Measurements from ENCODE around the gene RIPOR3.

RIPOR3 gene

GRCh38 chr20:50728981-50729874 is 37.9 kb upstream of the RIPOR3 start:
- peaks cover 43% of the 10 kb centered on the region for H3K4me1 ChIP-seq (ENCODE audit: control insufficient read depth, insufficient read depth, low read length)
- no peak overlapping the region for H3K4me3 ChIP-seq (ENCODE audit: low read length)
- no peaks in the 10 kb centered on the region for H3K36me3 ChIP-seq (ENCODE audit: control insufficient read depth, insufficient read depth, low read length)
- H3K9me3 ChIP-seq (ENCODE audit: control insufficient read depth, low read length) = no peaks in the 10 kb centered on the region
- H3K27me3 ChIP-seq (ENCODE audit: control insufficient read depth, insufficient read depth, low read length) = no peaks in the 10 kb centered on the region
- H3K9ac ChIP-seq (ENCODE audit: low read length) = peak overlapping the region; percentile 27

GRCh38 chr20:50728486-50728980 is 37.2 kb upstream of the RIPOR3 start:
- no peaks in the 10 kb centered on the region for H3K9me3 ChIP-seq (ENCODE audit: control insufficient read depth, low read length)
- no peak overlapping the region for H3K4me3 ChIP-seq (ENCODE audit: low read length)
- H3K36me3 ChIP-seq (ENCODE audit: control insufficient read depth, insufficient read depth, low read length) = no peaks in the 10 kb centered on the region
- peaks cover 43% of the 10 kb centered on the region for H3K4me1 ChIP-seq (ENCODE audit: control insufficient read depth, insufficient read depth, low read length)
- H3K27me3 ChIP-seq (ENCODE audit: control insufficient read depth, insufficient read depth, low read length) = no peaks in the 10 kb centered on the region
- H3K9ac ChIP-seq (ENCODE audit: low read length) = no peak overlapping the region

GRCh38 chr20:50727792-50728485 is 36.6 kb upstream of the RIPOR3 start:
- peaks cover 43% of the 10 kb centered on the region for H3K4me1 ChIP-seq (ENCODE audit: control insufficient read depth, insufficient read depth, low read length)
- no peak overlapping the region for H3K9ac ChIP-seq (ENCODE audit: low read length)
- no peaks in the 10 kb centered on the region for H3K27me3 ChIP-seq (ENCODE audit: control insufficient read depth, insufficient read depth, low read length)
- H3K9me3 ChIP-seq (ENCODE audit: control insufficient read depth, low read length) = no peaks in the 10 kb centered on the region
- H3K4me3 ChIP-seq (ENCODE audit: low read length) = no peak overlapping the region
- no peaks in the 10 kb centered on the region for H3K36me3 ChIP-seq (ENCODE audit: control insufficient read depth, insufficient read depth, low read length)

DNA sequence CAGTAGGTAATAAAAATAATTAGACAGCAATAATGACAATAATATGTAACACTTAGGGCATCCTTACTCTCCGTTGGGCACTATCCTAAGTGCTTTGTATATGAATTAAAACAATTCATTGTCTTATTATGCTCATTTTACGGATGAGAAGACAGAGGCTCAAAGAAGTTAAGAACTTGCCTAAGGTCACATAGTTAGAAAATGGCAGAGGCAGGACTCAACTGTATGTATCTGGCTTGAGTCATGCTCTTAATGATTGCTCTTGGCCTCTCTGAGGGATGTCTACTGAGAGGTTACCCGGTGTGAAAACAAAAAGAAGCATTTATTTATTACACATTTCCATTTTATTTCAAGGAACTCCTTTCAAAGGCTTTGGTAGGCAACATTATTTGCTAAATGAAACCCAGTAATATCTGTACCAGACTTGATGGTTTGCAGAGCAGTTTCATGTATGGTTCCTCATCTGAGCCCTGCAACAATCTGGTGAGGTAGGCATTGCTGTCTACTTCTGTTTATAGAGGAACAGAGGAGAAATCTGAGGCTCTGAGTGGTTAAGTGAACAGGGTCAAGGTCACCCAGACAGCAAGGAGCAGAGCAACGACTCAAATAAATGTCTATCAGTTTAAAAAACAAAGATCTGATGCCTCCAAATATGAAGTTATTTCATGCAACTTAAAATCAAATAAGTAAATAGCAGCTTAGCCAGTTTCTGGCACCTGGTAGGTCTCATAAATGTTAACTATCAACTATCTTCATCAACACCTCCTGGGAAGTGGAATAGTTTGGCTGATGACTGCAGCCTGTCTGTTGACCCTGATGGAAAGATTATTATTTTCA is 35.8 kb upstream of the RIPOR3 start:
- Histone ChIP-seq H3K4me1 (ENCODE audit: control insufficient read depth, insufficient read depth, low read length) (peaks cover 43% of the 10 kb centered on the region), H3K36me3 (ENCODE audit: control insufficient read depth, insufficient read depth, low read length) (no peaks in the 10 kb centered on the region), H3K4me3 (ENCODE audit: low read length) (no peak overlapping the region), H3K9me3 (ENCODE audit: control insufficient read depth, low read length) (no peaks in the 10 kb centered on the region), H3K9ac (ENCODE audit: low read length) (no peak overlapping the region), H3K27me3 (ENCODE audit: control insufficient read depth, insufficient read depth, low read length) (no peaks in the 10 kb centered on the region)

DNA sequence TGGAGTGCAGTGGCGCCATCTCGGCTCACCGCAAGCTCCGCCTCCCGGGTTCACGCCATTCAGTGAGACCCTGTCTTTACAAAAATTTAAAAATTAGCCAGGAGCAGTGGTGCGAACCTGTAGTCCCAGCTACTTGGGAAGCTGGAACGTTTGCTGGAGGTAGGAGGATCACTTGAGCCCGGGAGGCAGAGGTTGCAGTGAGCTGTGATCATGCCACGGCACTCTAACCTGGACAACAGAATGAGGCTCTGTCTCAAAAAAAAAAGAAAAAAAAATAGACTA is 34.3 kb upstream of the RIPOR3 start:
- H3K9ac ChIP-seq (ENCODE audit: low read length) = no peak overlapping the region
- no peaks in the 10 kb centered on the region for H3K36me3 ChIP-seq (ENCODE audit: control insufficient read depth, insufficient read depth, low read length)
- H3K4me1 ChIP-seq (ENCODE audit: control insufficient read depth, insufficient read depth, low read length) = peaks cover 43% of the 10 kb centered on the region
- H3K4me3 ChIP-seq (ENCODE audit: low read length) = no peak overlapping the region
- no peaks in the 10 kb centered on the region for H3K27me3 ChIP-seq (ENCODE audit: control insufficient read depth, insufficient read depth, low read length)
- no peaks in the 10 kb centered on the region for H3K9me3 ChIP-seq (ENCODE audit: control insufficient read depth, low read length)

DNA sequence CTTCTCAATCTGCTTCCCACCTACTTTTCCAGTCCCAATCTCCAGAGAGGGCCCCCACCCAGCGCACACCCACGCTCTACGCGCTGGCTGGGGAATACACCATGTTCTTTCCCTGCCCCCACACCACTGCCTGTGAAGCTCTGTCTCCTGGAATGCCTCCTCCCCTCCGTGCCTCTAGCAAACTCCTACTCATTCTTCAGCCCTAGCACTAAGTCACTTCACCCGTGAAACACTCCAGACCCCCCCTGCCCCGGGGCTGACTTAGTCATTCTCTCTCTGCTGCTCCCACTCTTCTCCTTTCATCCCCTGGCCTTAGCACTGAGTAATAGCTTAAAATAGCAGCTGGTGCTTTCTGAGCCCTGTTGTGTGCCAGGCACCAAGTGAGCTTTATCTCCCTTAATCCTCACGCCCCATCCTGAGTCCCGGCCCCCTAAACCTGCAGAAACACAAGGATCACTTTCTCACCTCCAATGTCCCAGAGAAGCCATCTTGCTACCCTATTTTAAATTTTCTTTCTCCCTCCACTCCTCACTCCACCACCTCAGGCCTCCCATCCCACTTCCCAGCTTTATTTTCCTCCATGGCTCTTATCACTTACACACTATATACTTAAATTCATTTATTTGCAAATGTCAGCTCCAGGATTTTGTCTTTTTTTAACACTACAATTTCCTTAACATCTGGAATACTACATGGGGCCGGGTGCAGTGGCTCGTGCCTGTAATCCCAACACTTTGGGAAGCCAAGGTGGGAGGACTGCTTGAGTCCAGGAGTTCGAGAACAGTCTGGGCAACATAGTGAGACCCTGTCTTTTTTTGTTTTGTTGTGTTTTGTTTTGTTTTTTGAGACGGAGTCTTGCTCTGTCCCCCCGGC is 33.7 kb upstream of the RIPOR3 start:
- no peaks in the 10 kb centered on the region for H3K27me3 ChIP-seq (ENCODE audit: control insufficient read depth, insufficient read depth, low read length)
- H3K36me3 ChIP-seq (ENCODE audit: control insufficient read depth, insufficient read depth, low read length) = no peaks in the 10 kb centered on the region
- H3K4me3 ChIP-seq (ENCODE audit: low read length) = no peak overlapping the region
- no peaks in the 10 kb centered on the region for H3K9me3 ChIP-seq (ENCODE audit: control insufficient read depth, low read length)
- H3K4me1 ChIP-seq (ENCODE audit: control insufficient read depth, insufficient read depth, low read length) = peaks cover 37% of the 10 kb centered on the region
- H3K9ac ChIP-seq (ENCODE audit: low read length) = no peak overlapping the region

DNA sequence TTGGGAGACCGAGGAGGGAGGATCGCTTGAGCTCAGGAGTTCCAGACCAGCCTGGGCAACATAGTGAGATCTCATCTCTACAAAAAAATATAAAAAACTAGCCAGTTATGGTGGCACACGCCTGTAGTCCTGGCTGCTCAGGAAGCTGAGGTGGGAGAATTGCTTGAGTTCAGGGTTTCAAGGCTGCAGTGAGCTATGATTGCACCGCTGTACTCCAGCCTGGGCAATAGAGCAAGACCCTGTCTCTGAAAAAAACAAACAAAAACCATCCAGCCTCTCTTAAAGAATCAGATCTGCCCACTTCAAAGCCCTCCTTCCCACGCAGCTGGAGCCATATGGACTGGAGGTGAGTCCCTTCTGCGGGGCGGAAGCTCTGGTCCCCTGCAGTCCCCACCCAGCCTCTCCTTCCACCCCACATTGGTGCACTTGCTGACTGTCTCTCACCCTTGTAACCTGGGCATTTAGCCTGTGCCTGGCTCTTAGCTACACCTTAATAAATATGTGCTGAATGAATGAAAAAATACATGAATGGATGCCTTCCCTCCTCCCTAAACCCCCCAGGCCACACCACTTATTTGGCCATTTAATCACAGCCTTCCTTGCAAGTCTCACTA is 32.9 kb upstream of the RIPOR3 start:
- Histone ChIP-seq H3K4me1 (ENCODE audit: control insufficient read depth, insufficient read depth, low read length) (peaks cover 29% of the 10 kb centered on the region), H3K9ac (ENCODE audit: low read length) (no peak overlapping the region), H3K4me3 (ENCODE audit: low read length) (no peak overlapping the region), H3K27me3 (ENCODE audit: control insufficient read depth, insufficient read depth, low read length) (no peaks in the 10 kb centered on the region), H3K9me3 (ENCODE audit: control insufficient read depth, low read length) (no peaks in the 10 kb centered on the region), H3K36me3 (ENCODE audit: control insufficient read depth, insufficient read depth, low read length) (no peaks in the 10 kb centered on the region)

DNA sequence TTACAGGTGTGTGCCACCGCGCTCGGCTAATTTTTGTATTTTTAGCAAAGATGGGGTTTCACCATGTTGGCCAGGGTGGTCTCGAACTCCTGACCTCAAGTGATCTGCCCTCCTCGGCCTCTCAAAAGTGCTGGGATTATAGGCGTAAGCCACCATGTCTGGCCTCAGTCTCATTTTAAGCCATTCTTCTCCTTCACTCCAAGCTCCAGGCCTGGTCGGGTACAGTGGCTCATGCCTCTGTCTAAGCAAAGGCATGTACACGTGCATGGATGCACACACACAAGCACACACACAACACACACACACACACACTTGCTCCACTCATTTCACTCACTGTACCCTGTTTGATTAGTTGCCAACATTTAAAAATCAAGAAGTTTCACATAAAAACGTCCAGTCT is 32.3 kb upstream of the RIPOR3 start:
- Histone ChIP-seq H3K36me3 (ENCODE audit: control insufficient read depth, insufficient read depth, low read length) (no peaks in the 10 kb centered on the region), H3K27me3 (ENCODE audit: control insufficient read depth, insufficient read depth, low read length) (no peaks in the 10 kb centered on the region), H3K4me3 (ENCODE audit: low read length) (no peak overlapping the region), H3K9ac (ENCODE audit: low read length) (no peak overlapping the region), H3K9me3 (ENCODE audit: control insufficient read depth, low read length) (no peaks in the 10 kb centered on the region), H3K4me1 (ENCODE audit: control insufficient read depth, insufficient read depth, low read length) (peaks cover 23% of the 10 kb centered on the region)

GRCh38 chr20:50722424-50723155 is 31.2 kb upstream of the RIPOR3 start:
- no peaks in the 10 kb centered on the region for H3K9me3 ChIP-seq (ENCODE audit: control insufficient read depth, low read length)
- H3K36me3 ChIP-seq (ENCODE audit: control insufficient read depth, insufficient read depth, low read length) = no peaks in the 10 kb centered on the region
- H3K27me3 ChIP-seq (ENCODE audit: control insufficient read depth, insufficient read depth, low read length) = no peaks in the 10 kb centered on the region
- H3K4me3 ChIP-seq (ENCODE audit: low read length) = no peak overlapping the region
- H3K4me1 ChIP-seq (ENCODE audit: control insufficient read depth, insufficient read depth, low read length) = peaks cover 15% of the 10 kb centered on the region
- no peak overlapping the region for H3K9ac ChIP-seq (ENCODE audit: low read length)

GRCh38 chr20:50721881-50722281 is 30.5 kb upstream of the RIPOR3 start:
- Histone ChIP-seq H3K4me3 (ENCODE audit: low read length) (no peak overlapping the region), H3K4me1 (ENCODE audit: control insufficient read depth, insufficient read depth, low read length) (peaks cover 13% of the 10 kb centered on the region), H3K9ac (ENCODE audit: low read length) (no peak overlapping the region), H3K36me3 (ENCODE audit: control insufficient read depth, insufficient read depth, low read length) (no peaks in the 10 kb centered on the region), H3K27me3 (ENCODE audit: control insufficient read depth, insufficient read depth, low read length) (no peaks in the 10 kb centered on the region), H3K9me3 (ENCODE audit: control insufficient read depth, low read length) (no peaks in the 10 kb centered on the region)
